GM23248 (cell line): ENCODE results near the gene IRF2BP2. TPM values are rescaled to one million over a fixed set of nuclear protein-coding genes. Genes with fewer than 3 reads are reported as not detected.

Experiments
- DNase-seq: peaks from one replicate; pipeline ENCODE4 v3.0.0-alpha.2; 2015
- H2AFZ ChIP-seq: fragments of 200-600 bp; sonication (generic); 2 replicates; pipeline ENCODE4 v1.6.1; 2016; ENCODE audit warnings: antibody characterized with exemption
- H3F3A ChIP-seq: fragments of 200-600 bp; sonication (generic); 2 replicates; pipeline ENCODE4 v1.6.1; 2016; ENCODE audit warnings: mild to moderate bottlenecking, antibody characterized with exemption, mixed run types; ENCODE audit not compliant: insufficient read depth
- H3K27ac ChIP-seq: fragments of 200-600 bp; sonication (generic); 2 replicates; pipeline ENCODE4 v1.5.1; 2016; ENCODE audit warnings: mild to moderate bottlenecking
- H3K27me3 ChIP-seq: fragments of 200-600 bp; sonication (generic); replicated peaks from 2 replicates; pipeline ENCODE4 v1.6.1; 2016; ENCODE audit warnings: mild to moderate bottlenecking; ENCODE audit not compliant: insufficient read depth
- H3K36me3 ChIP-seq: fragments of 200-600 bp; sonication (generic); 2 replicates; pipeline ENCODE4 v1.6.1; 2016; ENCODE audit warnings: low read depth, mild to moderate bottlenecking
- H3K4me1 ChIP-seq: fragments of 200-600 bp; sonication (generic); 2 replicates; pipeline ENCODE4 v1.6.1; 2016; ENCODE audit warnings: mild to moderate bottlenecking; ENCODE audit not compliant: insufficient read depth
- H3K4me2 ChIP-seq: fragments of 200-600 bp; sonication (generic); one replicate; pipeline ENCODE4 v1.6.1; 2016; ENCODE audit warnings: mild to moderate bottlenecking; ENCODE audit not compliant: unreplicated experiment
- H3K4me3 ChIP-seq: fragments of 200-600 bp; sonication (generic); 2 replicates; pipeline ENCODE4 v1.5.1; 2016; ENCODE audit warnings: mild to moderate bottlenecking
- H3K79me2 ChIP-seq: fragments of 200-600 bp; sonication (generic); 2 replicates; pipeline ENCODE4 v1.6.1; 2016; ENCODE audit warnings: mild to moderate bottlenecking; ENCODE audit not compliant: insufficient read depth
- H3K9ac ChIP-seq: fragments of 200-600 bp; sonication (generic); 2 replicates; pipeline ENCODE4 v1.6.1; 2016; ENCODE audit warnings: mild to moderate bottlenecking
- H3K9me2 ChIP-seq: fragments of 200-600 bp; sonication (generic); 2 replicates; pipeline ENCODE4 v1.6.1; 2016; ENCODE audit warnings: mixed run types, mild to moderate bottlenecking, moderate library complexity; ENCODE audit not compliant: insufficient read depth
- H3K9me3 ChIP-seq: fragments of 200-600 bp; sonication (generic); one replicate; pipeline ENCODE4 v1.6.1; 2017; ENCODE audit warnings: low read depth
- H4K20me1 ChIP-seq: fragments of 200-600 bp; sonication (generic); 2 replicates; pipeline ENCODE4 v1.6.0; 2016; ENCODE audit not compliant: insufficient read depth
- EZH2 ChIP-seq: fragments of 200-600 bp; sonication (generic); IDR thresholded peaks from 2 replicates; pipeline ENCODE4 v1.6.1; 2018; ENCODE audit warnings: antibody characterized with exemption, mild to moderate bottlenecking; ENCODE audit not compliant: insufficient read depth, poor library complexity, severe bottlenecking
- EZH2phosphoT487 ChIP-seq: fragments of 200-600 bp; sonication (generic); IDR thresholded peaks from 2 replicates; pipeline ENCODE4 v1.6.1; 2018; ENCODE audit warnings: antibody characterized with exemption, moderate library complexity, mild to moderate bottlenecking, low read depth; ENCODE audit not compliant: insufficient read depth
- WGBS, 2 experiments: methylation state at CpG; one replicate each; pipeline ENCODE4 v1.1.6; 2015 to 2017; ENCODE audit warnings: low lambda C conversion rate in 2 of 2, low coverage in 1 of 2; ENCODE audit errors: missing lambda C conversion rate in 2 of 2; 5-methylcytosine and 5-hydroxymethylcytosine counted together
- in situ Hi-C: fragments of 300-500 bp; cut with MboI; formaldehyde crosslinking; loops from 2 replicates; pipeline ENCODE4 v1.15.0; 2020
- polyA plus RNA-seq: library from polyadenylated mRNA; unstranded; fragments of >200 nt; fragmentation: Nextera tagmentation; extraction: Ambion mirVana; gene quantifications from 2 replicates; pipeline ENCODE4 v1.2.1, GENCODE V29; 2016
- total RNA-seq: library from RNA; depleted of rRNA; stranded (reverse); fragments of >200 nt; shearing (Covaris generic); gene quantifications from 2 replicates; pipeline ENCODE4 v1.2.3, GENCODE V29; 2014

Gene IRF2BP2
- total and polyA plus RNA-seq, 2 experiments from 2014 or later = 12.9 to 60.7 TPM

- DNase-seq = peak; percentile 33
Observed at GRCh38 chr1:234589854-234590620, 19.9 kb downstream of the IRF2BP2 start.

DNA sequence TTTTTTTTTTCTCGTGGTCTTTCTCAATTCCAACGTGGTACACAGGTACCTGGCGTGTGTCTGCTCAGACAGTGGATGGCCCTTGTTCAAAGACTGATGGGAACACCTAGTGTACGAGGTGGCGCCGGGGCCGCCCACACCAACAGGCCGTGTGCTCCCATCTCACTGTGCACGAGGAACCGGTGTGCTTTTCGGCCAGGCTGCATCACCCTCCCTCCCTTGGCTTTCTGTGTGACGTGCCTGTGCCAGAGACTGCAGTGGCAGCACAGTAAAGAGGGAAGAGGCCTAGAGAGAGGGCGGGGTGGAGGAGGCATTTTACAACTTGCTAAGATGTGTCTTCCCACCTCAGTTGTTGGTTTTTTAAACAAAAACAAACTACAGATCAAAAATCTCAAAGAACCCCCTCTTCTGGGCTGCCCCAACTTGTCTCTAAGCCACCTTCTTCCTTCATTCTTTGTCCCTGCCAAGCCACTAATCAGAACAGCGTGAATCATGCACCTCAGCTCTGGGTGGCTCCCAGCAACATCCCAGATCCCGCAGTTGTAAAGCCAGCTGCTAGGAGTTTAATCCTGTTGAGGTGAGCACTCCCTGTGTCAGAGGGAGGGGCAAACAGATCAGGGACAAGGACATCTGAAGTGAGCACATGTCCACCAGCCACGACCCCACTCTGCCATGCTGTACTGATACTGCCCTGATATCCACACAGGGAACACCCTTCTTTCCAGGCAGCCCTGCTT, 20.7 kb downstream of the IRF2BP2 start:
- H3K9me3 ChIP-seq = no peaks in the 10 kb centered on the region
- H3K4me2 ChIP-seq = no peak overlapping the region
- no peaks in the 10 kb centered on the region for H3K9me2 ChIP-seq
- peaks cover 31% of the 10 kb centered on the region for H3K4me1 ChIP-seq
- no peak for TF ChIP-seq EZH2phosphoT487
- TF ChIP-seq EZH2 = no peak
- H4K20me1 ChIP-seq = no peaks in the 10 kb centered on the region
- no peak overlapping the region for H3K4me3 ChIP-seq
- no peak overlapping the region for H3K9ac ChIP-seq
- no peaks in the 10 kb centered on the region for H3K36me3 ChIP-seq
- peak; percentile 72 for DNase-seq
- H3K79me2 ChIP-seq = no peaks in the 10 kb centered on the region
- 0 out of 2 replicates have a peak overlapping the region, but pooled peaks have one; percentile 8 for H2AFZ ChIP-seq
- H3K27ac ChIP-seq = no peak overlapping the region
- WGBS, 2 experiments = 67 to 72% methylated on average over 15 to 16 of the region's 16 CpGs
- peaks cover 28% of the 10 kb centered on the region for H3F3A ChIP-seq
- in situ Hi-C loops = no loop called here
- H3K27me3 ChIP-seq = no peaks in the 10 kb centered on the region

More at GRCh38 chr1:234589854-234590620, 19.9 kb downstream of the IRF2BP2 start:
- Histone ChIP-seq H4K20me1 (no peaks in the 10 kb centered on the region), H3K9me2 (no peaks in the 10 kb centered on the region), H3K4me1 (peaks cover 26% of the 10 kb centered on the region), H3K27me3 (no peaks in the 10 kb centered on the region), H3K27ac (no peak overlapping the region), H3K4me3 (no peak overlapping the region), H3K4me2 (no peak overlapping the region), H3K36me3 (no peaks in the 10 kb centered on the region), H3K9me3 (no peaks in the 10 kb centered on the region), H3F3A (peaks cover 21% of the 10 kb centered on the region), H2AFZ (0 out of 2 replicates have a peak overlapping the region, but pooled peaks have one; percentile 8), H3K9ac (no peak overlapping the region), H3K79me2 (no peaks in the 10 kb centered on the region)
- in situ Hi-C loops = loop anchor here (10.0 kb wide), 1 partner anchor 85 kb away; no protein-coding TSS in a partner anchor
- 55 to 56% methylated on average over 7 of the region's 7 CpGs for WGBS, 2 experiments
- TF ChIP-seq EZH2phosphoT487 = no peak
- no peak for TF ChIP-seq EZH2

GRCh38 chr1:234588386-234588785, 21.6 kb downstream of the IRF2BP2 start:
- Histone ChIP-seq H3F3A (peaks cover 28% of the 10 kb centered on the region), H3K27ac (no peak overlapping the region), H3K4me1 (peaks cover 31% of the 10 kb centered on the region), H3K9me3 (no peaks in the 10 kb centered on the region), H3K36me3 (no peaks in the 10 kb centered on the region), H3K4me2 (no peak overlapping the region), H2AFZ (no peak overlapping the region), H3K4me3 (no peak overlapping the region), H4K20me1 (no peaks in the 10 kb centered on the region), H3K79me2 (no peaks in the 10 kb centered on the region), H3K27me3 (no peaks in the 10 kb centered on the region), H3K9me2 (no peaks in the 10 kb centered on the region), H3K9ac (no peak overlapping the region)
- 76 to 82% methylated on average over 4 of the region's 4 CpGs for WGBS, 2 experiments
- TF ChIP-seq EZH2phosphoT487 (no peak), EZH2 (no peak)
- no peak for DNase-seq
- in situ Hi-C loops = no loop called here

GRCh38 chr1:234586892-234587485, 23.0 kb downstream of the IRF2BP2 start:
- Histone ChIP-seq H3K27me3 (no peaks in the 10 kb centered on the region), H3K4me1 (peaks cover 31% of the 10 kb centered on the region)
- in situ Hi-C loops = no loop called here

More at GRCh38 chr1:234586892-234587485, 23.0 kb downstream of the IRF2BP2 start:
- DNase-seq = no peak
- Histone ChIP-seq H3K27ac (no peak overlapping the region), H3K4me2 (no peak overlapping the region), H3K9ac (no peak overlapping the region), H3K9me3 (no peaks in the 10 kb centered on the region), H3K9me2 (no peaks in the 10 kb centered on the region), H2AFZ (no peak overlapping the region), H3K79me2 (no peaks in the 10 kb centered on the region), H3K36me3 (no peaks in the 10 kb centered on the region), H3F3A (peaks cover 28% of the 10 kb centered on the region), H3K4me3 (no peak overlapping the region), H4K20me1 (no peaks in the 10 kb centered on the region)
- 86 to 90% methylated on average over 12 of the region's 12 CpGs for WGBS, 2 experiments
- no peak for TF ChIP-seq EZH2phosphoT487
- TF ChIP-seq EZH2 = no peak
